OCI-LY3 (cell line): Measurements from ENCODE around the gene ZMYND8.
"Not testable (repeated sequence)": the region's sequence is repeated elsewhere in the genome, so short reads cannot be mapped to it uniquely, and the experiment has no call there.

Experiments
- EZH2phosphoT487 ChIP-seq: fragments of 200-600 bp; shearing (Covaris generic); IDR thresholded peaks from 2 replicates; pipeline ENCODE4 v1.6.1; 2018; ENCODE audit warnings: antibody characterized with exemption, mixed run types, low read depth
- TF ChIP-seq, protein P1 (sequence below): fragments of 200-600, 300-600 bp; sonication (generic); IDR thresholded peaks from 2 replicates; pipeline ENCODE4 v1.5.1; 2014; ENCODE audit warnings: antibody characterized with exemption, low read length, low read depth

DNA sequence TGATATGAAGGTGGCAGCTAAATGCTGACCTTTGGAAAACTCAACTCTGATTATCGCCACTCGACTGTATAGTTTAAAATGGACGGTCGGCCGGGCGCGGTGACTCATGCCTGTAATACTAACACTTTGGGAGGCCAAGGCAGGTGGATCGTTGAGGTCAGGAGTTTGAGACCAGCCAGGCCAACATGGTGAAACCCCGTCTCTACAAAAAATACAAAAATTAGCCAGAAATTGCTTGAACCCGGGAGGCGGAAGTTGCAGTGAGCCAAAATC, 151.7 kb downstream of the ZMYND8 start:
- TF ChIP-seq EZH2phosphoT487, result not testable (repeated sequence)
- TF ChIP-seq, protein P1, sequence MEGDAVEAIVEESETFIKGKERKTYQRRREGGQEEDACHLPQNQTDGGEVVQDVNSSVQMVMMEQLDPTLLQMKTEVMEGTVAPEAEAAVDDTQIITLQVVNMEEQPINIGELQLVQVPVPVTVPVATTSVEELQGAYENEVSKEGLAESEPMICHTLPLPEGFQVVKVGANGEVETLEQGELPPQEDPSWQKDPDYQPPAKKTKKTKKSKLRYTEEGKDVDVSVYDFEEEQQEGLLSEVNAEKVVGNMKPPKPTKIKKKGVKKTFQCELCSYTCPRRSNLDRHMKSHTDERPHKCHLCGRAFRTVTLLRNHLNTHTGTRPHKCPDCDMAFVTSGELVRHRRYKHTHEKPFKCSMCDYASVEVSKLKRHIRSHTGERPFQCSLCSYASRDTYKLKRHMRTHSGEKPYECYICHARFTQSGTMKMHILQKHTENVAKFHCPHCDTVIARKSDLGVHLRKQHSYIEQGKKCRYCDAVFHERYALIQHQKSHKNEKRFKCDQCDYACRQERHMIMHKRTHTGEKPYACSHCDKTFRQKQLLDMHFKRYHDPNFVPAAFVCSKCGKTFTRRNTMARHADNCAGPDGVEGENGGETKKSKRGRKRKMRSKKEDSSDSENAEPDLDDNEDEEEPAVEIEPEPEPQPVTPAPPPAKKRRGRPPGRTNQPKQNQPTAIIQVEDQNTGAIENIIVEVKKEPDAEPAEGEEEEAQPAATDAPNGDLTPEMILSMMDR, result not testable (repeated sequence)
